H1 (cell line): ENCODE results near the gene THBD. TPM values are rescaled to one million over a fixed set of nuclear protein-coding genes. Genes with fewer than 3 reads are reported as not detected.

Experiments
- KDM4A ChIP-seq: IDR thresholded peaks from one replicate; pipeline ENCODE4 v1.7.1; 2012; ENCODE audit warnings: low read depth, mild to moderate bottlenecking, moderate library complexity, low read length, inconsistent platforms; ENCODE audit not compliant: severe bottlenecking
- MAFK ChIP-seq: IDR thresholded peaks from 2 replicates; pipeline ENCODE4 v1.6.1; 2012; ENCODE audit warnings: low read depth, mild to moderate bottlenecking, improper control_type of control experiment, low read length
- PHF8 ChIP-seq: fragments of 200-600 bp; sonication (generic); conservative IDR thresholded peaks from 2 replicates; pipeline ENCODE4 v1.7.1; 2012; ENCODE audit warnings: low read depth, mild to moderate bottlenecking, inconsistent platforms, low read length, moderate library complexity
- POLR2A ChIP-seq, 2 experiments: IDR thresholded peaks; 1 replicate in 1 of 2; 2 replicates in 1 of 2; pipeline ENCODE4 v1.6.1; 2011; ENCODE audit warnings: low read depth in 2 of 2, low read length in 2 of 2, mild to moderate bottlenecking in 2 of 2; ENCODE audit errors: control extremely low read depth in 1 of 2
- SP1 ChIP-seq: IDR thresholded peaks from 2 replicates; pipeline ENCODE4 v1.6.1; 2011; ENCODE audit warnings: low read depth, low read length
- TAF7 ChIP-seq: optimal IDR thresholded peaks from 2 replicates; pipeline ENCODE3; 2011; ENCODE audit warnings: low read depth, mild to moderate bottlenecking, inconsistent platforms, low read length, moderate library complexity, borderline replicate concordance
- YY1 ChIP-seq: IDR thresholded peaks from 2 replicates; pipeline ENCODE4 v1.6.1; 2011; ENCODE audit warnings: low read depth, mild to moderate bottlenecking, low read length
- polyA plus RNA-seq, 7 experiments: library from polyadenylated mRNA; depleted of rRNA in 3 of 7; stranded (reverse) in 5 of 7; unstranded in 2 of 7; fragments of >200 nt in 5 of 7; fragments of 200-250 nt in 2 of 7; gene quantifications; 1 replicate in 5 of 7; 2 replicates in 1 of 7; 4 replicates in 1 of 7; pipeline versions ENCODE4 v1.2.1 to v1.2.3, GENCODE V29; 2011 to 2013; ENCODE audit warnings: missing spikeins in 2 of 7, mixed read lengths in 2 of 7
- total RNA-seq: library from RNA; stranded (reverse); fragmentation: NEBNext Ultra II Directional; extraction: Animal tissue kit (Norgen Biotek cat#: 25700); gene quantifications from 2 replicates; pipeline ENCODE4 v1.2.1, GENCODE V29; 2021

The THBD gene
- total and polyA plus RNA-seq, 2 of the 8 experiments (the other 6 are each of a cell fraction or from before 2014, with no cell fraction given): 0.21 to 0.43 TPM

DNA sequence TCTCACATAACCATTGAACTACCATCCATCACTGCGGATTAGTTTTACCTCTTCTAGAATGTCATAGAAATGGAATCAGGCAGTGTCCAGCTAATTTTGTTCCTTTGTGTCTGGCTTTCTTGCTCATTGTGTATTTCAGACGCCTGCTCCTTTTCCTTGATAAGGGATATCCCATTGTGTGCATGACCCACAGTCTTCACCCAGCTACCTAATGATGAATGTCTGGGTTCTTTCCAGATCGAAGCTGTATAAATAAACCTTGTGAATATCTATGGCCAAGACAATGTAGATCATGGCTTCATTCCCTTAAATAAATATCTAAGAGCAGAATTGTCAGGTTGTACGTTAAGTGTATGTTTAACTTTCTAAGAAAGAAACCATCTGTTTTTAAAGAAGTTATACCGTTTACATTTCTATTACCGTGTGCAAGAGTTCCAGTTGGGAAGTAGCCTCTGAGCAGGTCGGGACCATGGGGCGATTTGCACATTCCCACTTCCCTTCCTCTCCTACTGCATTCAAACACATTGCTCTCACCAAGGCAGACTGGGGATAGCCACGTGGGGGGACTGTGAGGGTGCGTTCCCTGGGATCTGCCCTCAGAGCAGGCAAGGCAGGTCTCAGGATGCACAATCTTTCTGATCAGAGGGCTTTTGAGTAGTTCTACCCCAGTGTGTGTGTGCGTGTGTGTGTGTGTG lies 23.6 kb upstream of the THBD start (continued):
- TF ChIP-seq MAFK (no peak), POLR2A (IDR thresholded peaks at IDR 0.05; ENCODE audit: control extremely low read depth in 1 of 2, low read depth in 2 of 2, low read length in 2 of 2) (no peak), YY1 (no peak), KDM4A (no peak), SP1 (no peak), TAF7 (no peak), PHF8 (no peak)
